GM18867 (cell line): ENCODE data around the gene CROCC2.
A peak's percentile ranks its signal among the peaks of the same experiment; 100 is the strongest.

Experiments used
- ATAC-seq: cut with Tn5 transposase; IDR thresholded peaks from one replicate; pipeline ENCODE4 v1.9.1; 2021; ENCODE audit warnings: mild to moderate bottlenecking, moderate library complexity; ENCODE audit not compliant: unreplicated experiment

The CROCC2 gene

GRCh38 chr2:241031436-241032165 is 125.5 kb downstream of the CROCC2 start:
- ATAC-seq: no peak

DNA sequence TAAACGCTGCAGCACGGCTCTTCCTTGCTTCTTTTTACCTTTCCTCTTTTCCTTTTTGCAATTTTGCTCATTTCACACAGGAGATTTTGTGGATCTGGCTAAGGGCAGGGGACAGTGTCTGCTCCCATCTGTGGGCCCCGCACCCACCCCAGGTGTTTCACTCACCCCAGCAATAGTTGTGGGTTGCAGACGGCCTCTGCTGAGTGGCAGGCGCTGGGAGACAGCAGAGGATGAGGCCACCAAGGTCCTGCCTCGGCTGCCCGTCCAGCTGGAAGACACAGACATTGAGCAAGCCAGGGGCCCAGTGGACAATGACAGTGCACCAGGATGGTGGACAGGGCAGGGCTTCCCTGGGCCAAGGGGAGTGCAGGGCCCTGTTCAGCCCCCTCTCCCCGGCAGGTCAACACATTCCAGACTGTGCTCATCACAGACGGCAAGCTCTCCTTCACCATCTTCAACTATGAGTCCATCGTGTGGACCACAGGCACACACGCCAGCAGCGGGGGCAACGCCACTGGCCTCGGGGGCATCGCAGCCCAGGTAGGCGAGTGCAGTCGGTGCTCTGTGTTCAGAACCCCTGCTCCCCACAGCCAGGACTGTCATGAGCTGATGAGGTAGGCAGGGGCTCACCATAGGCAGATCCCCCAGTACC is 127.3 kb downstream of the CROCC2 start:
- ATAC-seq: no peak

DNA sequence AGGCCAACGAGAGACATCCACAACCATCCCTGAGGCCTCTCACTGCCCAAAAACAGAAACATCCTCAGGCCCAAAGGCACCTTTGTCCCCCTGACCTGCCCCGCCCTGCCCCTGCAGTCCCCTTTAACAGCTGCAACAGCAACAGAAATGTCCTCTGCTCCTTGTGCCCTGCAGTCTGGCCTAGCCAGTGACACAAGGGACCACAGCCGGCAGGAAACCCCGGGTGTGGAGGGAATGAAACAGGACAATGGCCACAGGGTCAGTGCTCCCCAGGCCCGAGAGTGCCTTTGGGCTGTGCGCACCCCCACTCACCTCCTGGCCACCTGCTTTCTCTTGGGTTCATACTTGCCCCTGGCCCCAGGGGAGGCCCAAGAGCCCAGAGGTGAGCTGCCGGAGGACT is 127.9 kb downstream of the CROCC2 start:
- no peak for ATAC-seq

DNA sequence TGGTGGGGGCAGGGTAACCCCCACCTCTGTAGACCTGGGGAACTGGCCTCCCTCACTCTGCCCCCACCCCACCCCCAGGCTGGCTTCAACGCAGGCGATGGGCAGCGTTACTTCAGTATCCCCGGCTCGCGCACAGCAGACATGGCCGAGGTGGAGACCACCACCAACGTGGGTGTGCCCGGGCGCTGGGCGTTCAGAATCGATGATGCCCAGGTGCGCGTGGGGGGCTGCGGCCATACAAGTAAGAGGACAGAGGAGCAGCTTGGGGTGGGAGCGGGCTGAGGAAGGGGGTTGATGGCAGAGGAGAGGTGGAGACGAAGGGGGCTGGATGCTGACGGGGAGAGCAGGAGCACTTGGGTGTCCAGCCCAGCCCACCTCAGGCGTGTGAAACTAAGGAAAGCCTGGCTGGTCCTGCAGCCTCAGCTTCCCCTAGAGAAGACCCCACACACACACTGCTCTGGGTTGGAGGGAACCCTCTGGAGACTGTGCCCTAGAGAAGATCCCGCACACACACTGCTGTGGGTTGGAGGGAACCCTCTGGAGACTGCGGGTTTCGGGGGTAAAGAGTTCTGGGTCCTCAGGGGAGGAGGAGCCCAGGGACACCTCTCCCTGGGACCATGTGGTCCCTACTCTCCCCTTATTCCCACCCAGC is 128.5 kb downstream of the CROCC2 start:
- no peak for ATAC-seq

- no peak for ATAC-seq
Observed at GRCh38 chr2:241035142-241035817, 129.1 kb downstream of the CROCC2 start.

GRCh38 chr2:241035818-241036396 is 129.8 kb downstream of the CROCC2 start:
- peak; percentile 18 for ATAC-seq

- ATAC-seq: peak; percentile 82
Observed at GRCh38 chr2:241036397-241036963, 130.3 kb downstream of the CROCC2 start.

- peak; percentile 26 for ATAC-seq
Observed at GRCh38 chr2:241036964-241037421, 130.9 kb downstream of the CROCC2 start.

DNA sequence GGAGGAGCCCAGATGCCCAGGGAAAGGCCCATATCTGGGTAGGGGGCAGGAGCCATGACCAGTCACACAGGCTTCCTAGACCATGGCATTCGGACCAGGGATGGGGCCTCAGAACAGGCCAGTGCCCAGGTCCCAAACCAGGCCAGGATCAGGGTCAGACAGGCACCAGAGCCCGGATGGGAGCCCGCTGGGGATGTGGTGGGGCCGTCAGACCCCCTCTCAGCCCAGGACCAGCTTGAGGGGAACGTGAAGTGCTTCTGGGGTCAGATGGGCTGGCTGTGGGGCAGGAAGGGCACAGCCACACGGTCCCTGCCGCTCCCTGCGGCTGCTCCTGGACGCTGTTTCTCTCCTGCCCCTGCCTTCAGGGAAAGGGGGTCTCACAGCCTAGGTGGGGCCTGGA is 131.4 kb downstream of the CROCC2 start:
- no peak for ATAC-seq

- ATAC-seq: no peak
Observed at GRCh38 chr2:241038374-241039180, 132.4 kb downstream of the CROCC2 start.

DNA sequence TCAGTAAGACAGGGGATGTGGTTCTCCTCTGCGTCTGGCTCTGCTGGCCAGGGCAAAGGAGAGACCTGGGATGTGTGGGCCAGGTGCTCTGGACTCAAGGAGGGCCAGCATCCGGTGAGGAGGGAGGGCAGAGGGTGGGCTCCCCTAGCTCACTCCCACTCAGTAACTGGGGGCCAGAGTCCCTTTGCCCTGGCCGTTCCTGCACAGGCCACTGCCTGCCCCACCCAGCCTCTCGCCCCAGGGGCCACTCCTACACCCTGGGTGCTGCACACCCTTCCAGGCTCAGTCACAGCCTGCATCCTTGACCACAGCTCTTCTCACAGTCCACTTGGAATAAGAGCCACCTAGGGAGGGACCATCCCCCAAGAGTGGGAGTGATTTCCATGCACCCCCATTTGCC is 133.3 kb downstream of the CROCC2 start:
- ATAC-seq: no peak

GRCh38 chr2:241040081-241040803 is 134.1 kb downstream of the CROCC2 start:
- ATAC-seq: no peak

GRCh38 chr2:241041589-241042158 is 135.5 kb downstream of the CROCC2 start:
- peak; percentile 66 for ATAC-seq
